ENCODE results near the gene CCNYL1. TPM values are rescaled to one million over a fixed set of nuclear protein-coding genes. Genes with fewer than 3 reads are reported as not detected.

Gene CCNYL1
- total and polyA plus RNA-seq, 2 donors (not counting 1 experiment from before 2014, with no cell fraction given), result 8.8 to 18.4 TPM

GRCh38 chr2:207670887-207671286 is 40.6 kb upstream of the CCNYL1 start:
- Histone ChIP-seq H3K4me1 (ENCODE audit: control insufficient read depth, extremely low read depth, insufficient read depth, low read length) (no peaks in the 10 kb centered on the region), H3K36me3 (ENCODE audit: control insufficient read depth, insufficient read depth, low read length) (no peaks in the 10 kb centered on the region), H3K9ac (ENCODE audit: insufficient read depth, low read length) (no peak overlapping the region), H4K20me1 (ENCODE audit: control insufficient read depth, extremely low read depth, insufficient read depth, low read length) (no peaks in the 10 kb centered on the region), H3K27me3 (ENCODE audit: control insufficient read depth, insufficient read depth, low read length) (no peaks in the 10 kb centered on the region), H3K9me3 (ENCODE audit: control insufficient read depth, insufficient read depth, low read depth, low read length) (no peaks in the 10 kb centered on the region), H3K79me2 (ENCODE audit: control insufficient read depth, insufficient read depth, low read length) (no peaks in the 10 kb centered on the region), H3K27ac (ENCODE audit: insufficient read depth, low read length) (no peak overlapping the region), H3K4me2 (ENCODE audit: extremely low read depth, insufficient read depth, low read length) (no peak overlapping the region), H3K4me3 (replicated peaks in 1 of 4; ENCODE audit: control extremely low read depth in 1 of 4, insufficient read depth in 1 of 4, low read depth in 3 of 4, low read length in 4 of 4) (no peak overlapping the region), H2AFZ (ENCODE audit: low read length) (no peak overlapping the region)
- TF ChIP-seq CTCF (conservative IDR thresholded peaks at IDR 0.05 in 1 of 2, IDR thresholded peaks at IDR 0.05 in 1 of 2; ENCODE audit: low read depth in 1 of 2, low read length in 2 of 2), result no peak
- no peak for TF ChIP-seq EZH2 (IDR thresholded peaks at IDR 0.05; ENCODE audit: low read length, missing control alignments)
- no peak for DNase-seq (ENCODE audit: low read depth in 2 of 2)

GRCh38 chr2:207673431-207673830 is 38.0 kb upstream of the CCNYL1 start:
- Histone ChIP-seq H2AFZ (ENCODE audit: low read length) (no peak overlapping the region), H3K27me3 (ENCODE audit: control insufficient read depth, insufficient read depth, low read length) (no peaks in the 10 kb centered on the region), H3K4me1 (ENCODE audit: control insufficient read depth, extremely low read depth, insufficient read depth, low read length) (peaks cover 3% of the 10 kb centered on the region), H3K9ac (ENCODE audit: insufficient read depth, low read length) (no peak overlapping the region), H3K36me3 (ENCODE audit: control insufficient read depth, insufficient read depth, low read length) (no peaks in the 10 kb centered on the region), H3K79me2 (ENCODE audit: control insufficient read depth, insufficient read depth, low read length) (no peaks in the 10 kb centered on the region), H3K27ac (ENCODE audit: insufficient read depth, low read length) (no peak overlapping the region), H4K20me1 (ENCODE audit: control insufficient read depth, extremely low read depth, insufficient read depth, low read length) (no peaks in the 10 kb centered on the region), H3K9me3 (ENCODE audit: control insufficient read depth, insufficient read depth, low read depth, low read length) (no peaks in the 10 kb centered on the region), H3K4me3 (replicated peaks in 1 of 4; ENCODE audit: control extremely low read depth in 1 of 4, insufficient read depth in 1 of 4, low read depth in 3 of 4, low read length in 4 of 4) (no peak overlapping the region), H3K4me2 (ENCODE audit: extremely low read depth, insufficient read depth, low read length) (no peak overlapping the region)
- TF ChIP-seq CTCF (conservative IDR thresholded peaks at IDR 0.05 in 1 of 2, IDR thresholded peaks at IDR 0.05 in 1 of 2; ENCODE audit: low read depth in 1 of 2, low read length in 2 of 2), result no peak
- no peak for TF ChIP-seq EZH2 (IDR thresholded peaks at IDR 0.05; ENCODE audit: low read length, missing control alignments)
- DNase-seq (ENCODE audit: low read depth in 2 of 2), result no peak

GRCh38 chr2:207674266-207674774 is 37.1 kb upstream of the CCNYL1 start:
- H3K4me3 ChIP-seq (replicated peaks in 1 of 4; ENCODE audit: control extremely low read depth in 1 of 4, insufficient read depth in 1 of 4, low read depth in 3 of 4, low read length in 4 of 4), result no peak overlapping the region
- H3K4me1 ChIP-seq (ENCODE audit: control insufficient read depth, extremely low read depth, insufficient read depth, low read length), result peaks cover 3% of the 10 kb centered on the region
- no peak overlapping the region for H3K27ac ChIP-seq (ENCODE audit: insufficient read depth, low read length)
- no peak overlapping the region for H3K9ac ChIP-seq (ENCODE audit: insufficient read depth, low read length)
- no peaks in the 10 kb centered on the region for H4K20me1 ChIP-seq (ENCODE audit: control insufficient read depth, extremely low read depth, insufficient read depth, low read length)
- no peaks in the 10 kb centered on the region for H3K79me2 ChIP-seq (ENCODE audit: control insufficient read depth, insufficient read depth, low read length)
- no peak for DNase-seq (ENCODE audit: low read depth in 2 of 2)
- H2AFZ ChIP-seq (ENCODE audit: low read length), result no peak overlapping the region
- H3K36me3 ChIP-seq (ENCODE audit: control insufficient read depth, insufficient read depth, low read length), result no peaks in the 10 kb centered on the region
- TF ChIP-seq EZH2 (IDR thresholded peaks at IDR 0.05; ENCODE audit: low read length, missing control alignments) (no peak), CTCF (conservative IDR thresholded peaks at IDR 0.05 in 1 of 2, IDR thresholded peaks at IDR 0.05 in 1 of 2; ENCODE audit: low read depth in 1 of 2, low read length in 2 of 2) (no peak)
- H3K27me3 ChIP-seq (ENCODE audit: control insufficient read depth, insufficient read depth, low read length), result no peaks in the 10 kb centered on the region
- H3K4me2 ChIP-seq (ENCODE audit: extremely low read depth, insufficient read depth, low read length), result no peak overlapping the region
- H3K9me3 ChIP-seq (ENCODE audit: control insufficient read depth, insufficient read depth, low read depth, low read length), result no peaks in the 10 kb centered on the region

All from fibroblast of lung (primary cell).